ENCODE measurements around the gene NOX3.
A peak's percentile ranks its signal among the peaks of the same experiment; 100 is the strongest.

The NOX3 gene

DNA sequence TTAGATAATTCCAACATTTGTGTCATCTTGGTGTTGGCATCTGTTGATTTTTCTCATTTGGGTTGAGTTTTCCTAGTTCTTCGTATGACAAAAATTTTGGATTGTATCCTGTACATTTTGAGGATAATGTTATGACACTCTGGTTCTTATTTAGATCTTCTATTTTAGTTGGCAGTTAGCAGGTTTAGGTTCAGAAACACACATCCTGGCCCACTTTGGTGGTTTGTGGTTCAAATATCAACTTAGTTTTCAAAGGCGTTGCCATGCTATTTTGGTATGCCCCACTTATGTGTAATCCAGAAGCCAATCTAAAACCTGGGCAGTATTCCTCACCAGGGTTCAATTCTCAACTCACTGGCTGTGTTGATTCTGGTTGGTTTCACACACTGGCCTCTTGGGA is 68.2 kb downstream of the NOX3 start:
- no peak for DNase-seq (ENCODE audit: extremely low read depth, low read depth)
- TF ChIP-seq, protein P1, sequence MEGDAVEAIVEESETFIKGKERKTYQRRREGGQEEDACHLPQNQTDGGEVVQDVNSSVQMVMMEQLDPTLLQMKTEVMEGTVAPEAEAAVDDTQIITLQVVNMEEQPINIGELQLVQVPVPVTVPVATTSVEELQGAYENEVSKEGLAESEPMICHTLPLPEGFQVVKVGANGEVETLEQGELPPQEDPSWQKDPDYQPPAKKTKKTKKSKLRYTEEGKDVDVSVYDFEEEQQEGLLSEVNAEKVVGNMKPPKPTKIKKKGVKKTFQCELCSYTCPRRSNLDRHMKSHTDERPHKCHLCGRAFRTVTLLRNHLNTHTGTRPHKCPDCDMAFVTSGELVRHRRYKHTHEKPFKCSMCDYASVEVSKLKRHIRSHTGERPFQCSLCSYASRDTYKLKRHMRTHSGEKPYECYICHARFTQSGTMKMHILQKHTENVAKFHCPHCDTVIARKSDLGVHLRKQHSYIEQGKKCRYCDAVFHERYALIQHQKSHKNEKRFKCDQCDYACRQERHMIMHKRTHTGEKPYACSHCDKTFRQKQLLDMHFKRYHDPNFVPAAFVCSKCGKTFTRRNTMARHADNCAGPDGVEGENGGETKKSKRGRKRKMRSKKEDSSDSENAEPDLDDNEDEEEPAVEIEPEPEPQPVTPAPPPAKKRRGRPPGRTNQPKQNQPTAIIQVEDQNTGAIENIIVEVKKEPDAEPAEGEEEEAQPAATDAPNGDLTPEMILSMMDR (IDR thresholded peaks at IDR 0.05; ENCODE audit: low read depth, low read length) = no peak

- TF ChIP-seq, protein P1 (IDR thresholded peaks at IDR 0.05; ENCODE audit: low read depth, low read length) = no peak
- no peak for DNase-seq (ENCODE audit: extremely low read depth, low read depth)
Measured at GRCh38 chr6:155384321-155384952, 71.2 kb downstream of the NOX3 start.

DNA sequence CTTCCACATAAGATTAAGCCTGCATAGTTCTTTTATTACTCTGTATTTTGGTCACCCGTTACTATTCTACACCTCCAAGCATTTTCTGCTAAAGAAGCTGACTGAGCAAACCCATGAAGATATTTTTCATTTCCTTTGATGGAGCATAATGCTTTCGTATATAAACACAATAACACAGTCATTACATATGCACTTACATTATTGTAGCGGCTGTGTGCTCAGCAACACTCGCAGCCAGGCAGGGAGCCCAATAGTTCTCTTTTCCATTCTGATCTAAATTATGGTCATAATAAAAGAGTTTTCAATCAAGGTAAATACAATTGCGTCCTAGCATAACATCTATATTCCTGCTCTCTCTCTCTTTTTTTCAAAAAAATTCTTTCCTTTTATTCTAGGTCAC is 71.7 kb downstream of the NOX3 start:
- TF ChIP-seq, protein P1 (IDR thresholded peaks at IDR 0.05; ENCODE audit: low read depth, low read length) = no peak

GRCh38 chr6:155382338-155382685 is 73.3 kb downstream of the NOX3 start:
- peak; percentile 15 for DNase-seq (ENCODE audit: extremely low read depth, low read depth)
- TF ChIP-seq, protein P1 (IDR thresholded peaks at IDR 0.05; ENCODE audit: low read depth, low read length) = no peak

More for the DNA sequence above, 71.7 kb downstream of the NOX3 start:
- DNase-seq (ENCODE audit: extremely low read depth, low read depth) = no peak

DNA sequence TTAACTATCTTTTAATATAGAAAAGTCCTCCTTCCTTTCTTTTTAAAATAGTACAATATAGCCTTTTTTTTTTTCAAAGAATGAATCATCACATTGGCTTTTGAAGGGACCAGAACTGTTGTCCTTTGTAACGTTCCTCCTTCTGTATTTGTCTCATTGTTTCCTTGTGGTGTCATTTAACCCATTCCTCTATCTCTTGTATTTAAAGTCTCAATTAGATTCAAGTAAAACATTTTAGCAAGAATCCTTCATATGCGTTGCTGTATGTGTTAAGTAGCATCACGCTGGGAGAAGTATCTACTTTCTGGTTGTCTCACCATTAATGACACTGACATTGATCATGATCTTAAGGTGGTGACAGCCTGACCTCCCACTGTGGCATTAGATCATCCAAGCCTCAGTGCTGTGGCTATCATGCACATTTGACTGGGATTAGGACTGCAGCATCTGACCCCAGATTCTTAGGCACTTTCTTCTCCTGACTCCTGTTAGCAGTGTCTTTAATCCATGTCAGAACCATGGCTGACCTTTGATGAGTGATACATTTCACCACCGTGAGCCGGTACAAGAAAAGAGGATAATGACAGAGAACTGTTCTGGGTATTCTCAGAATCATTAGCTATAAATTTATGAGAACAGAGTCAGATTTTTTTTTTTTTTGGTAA is 73.8 kb downstream of the NOX3 start:
- TF ChIP-seq, protein P1 (IDR thresholded peaks at IDR 0.05; ENCODE audit: low read depth, low read length) = no peak
- no peak for DNase-seq (ENCODE audit: extremely low read depth, low read depth)

- DNase-seq (ENCODE audit: extremely low read depth, low read depth) = no peak
- TF ChIP-seq, protein P1 (IDR thresholded peaks at IDR 0.05; ENCODE audit: low read depth, low read length) = no peak
Measured at GRCh38 chr6:155380666-155381332, 74.8 kb downstream of the NOX3 start.

DNA sequence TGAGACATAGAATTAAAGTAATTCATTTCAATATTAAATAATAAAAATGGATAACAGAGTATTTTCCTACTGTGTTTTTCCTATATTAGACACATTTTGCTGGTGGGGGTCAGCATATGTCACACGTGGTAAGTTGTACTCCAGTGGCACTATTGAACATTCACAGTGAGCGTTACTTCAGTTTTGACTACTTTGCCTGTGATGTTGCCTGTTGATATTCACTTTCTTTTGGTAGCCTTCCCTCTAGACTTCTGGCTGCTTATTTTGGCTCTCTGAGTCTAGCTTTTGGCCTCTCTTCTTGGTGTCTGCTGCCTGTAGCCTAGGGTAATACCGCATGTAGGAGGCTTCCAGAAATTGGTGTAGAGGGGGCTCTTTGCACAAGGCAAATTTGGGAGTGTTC is 76.9 kb downstream of the NOX3 start:
- TF ChIP-seq, protein P1 (IDR thresholded peaks at IDR 0.05; ENCODE audit: low read depth, low read length) = no peak
- no peak for DNase-seq (ENCODE audit: extremely low read depth, low read depth)

Measured in AG09319 (cell line).